SK-N-SH (cell line): ENCODE measurements around the gene SIRT2. TPM values are rescaled to one million over a fixed set of nuclear protein-coding genes. Genes with fewer than 3 reads are reported as not detected.
A peak's percentile ranks its signal among the peaks of the same experiment; 100 is the strongest.

Experiments
- CTCF ChIA-PET: fragments of 300-600, 350-600 bp; formaldehyde crosslinking; extraction: SDS; loops from one replicate; lab custom pipeline; 2021; lab: Yijun Ruan, JAX
- POLR2A ChIA-PET: fragments of 350-600 bp; sonication (Branson Sonifier 250); formaldehyde crosslinking; extraction: SDS; loops from one replicate; lab custom pipeline; 2020; ENCODE audit warnings: antibody characterized with exemption, inconsistent platforms; lab: Yijun Ruan, JAX
- DNase-seq: peaks from one replicate; pipeline ENCODE4 v3.0.0; 2012
- H2AFZ ChIP-seq: fragments of 200-600 bp; sonication (generic); 2 replicates; pipeline ENCODE4 v1.8.1; 2016; ENCODE audit warnings: antibody characterized with exemption, mild to moderate bottlenecking, low read depth
- H3F3A ChIP-seq: fragments of 200-600 bp; sonication (generic); replicated peaks from 2 replicates; pipeline ENCODE3; 2016; ENCODE audit warnings: antibody characterized with exemption, mild to moderate bottlenecking; ENCODE audit not compliant: insufficient read depth
- H3K27ac ChIP-seq, 2 experiments: fragments of 200-500 bp in 1 of 2; fragments of 200-600 bp in 1 of 2; sonication (Bioruptor generic) in 1 of 2; sonication (generic), shearing (Covaris generic) in 1 of 2; 2 replicates each; pipeline versions ENCODE4 v1.5.1 to v1.6.1; 2014 to 2016; ENCODE audit warnings: low read depth in 2 of 2, inconsistent platforms in 1 of 2, low read length in 1 of 2, mild to moderate bottlenecking in 1 of 2, mixed read lengths in 1 of 2
- H3K27me3 ChIP-seq: fragments of 200-600 bp; sonication (generic), shearing (Covaris generic); 2 replicates; pipeline ENCODE4 v1.6.1; 2016; ENCODE audit warnings: mixed run types; ENCODE audit not compliant: insufficient read depth
- H3K36me3 ChIP-seq, 2 experiments: fragments of 200-500 bp in 1 of 2; fragments of 200-600 bp in 1 of 2; sonication (Bioruptor generic) in 1 of 2; sonication (generic) in 1 of 2; replicated peaks in 1 of 2; 2 replicates each; pipeline versions ENCODE3 to v1.5.1; 2014 to 2016; ENCODE audit warnings: low read length in 1 of 2, mild to moderate bottlenecking in 1 of 2; ENCODE audit not compliant: insufficient read depth in 2 of 2, control insufficient read depth in 1 of 2
- H3K4me1 ChIP-seq, 2 experiments: fragments of 200-500 bp in 1 of 2; fragments of 200-600 bp in 1 of 2; sonication (Bioruptor generic) in 1 of 2; sonication (generic), shearing (Covaris generic) in 1 of 2; 2 replicates each; pipeline versions ENCODE4 v1.5.1 to v1.6.1; 2014 to 2016; ENCODE audit warnings: low read depth in 1 of 2, low read length in 1 of 2, mixed run types in 1 of 2; ENCODE audit not compliant: insufficient read depth in 2 of 2, control insufficient read depth in 1 of 2
- H3K4me2 ChIP-seq: fragments of 200-600 bp; sonication (generic), shearing (Covaris generic); 2 replicates; pipeline ENCODE4 v1.6.1; 2017; ENCODE audit warnings: mixed run types
- H3K4me3 ChIP-seq, 2 experiments: fragments of 200-500 bp in 1 of 2; fragments of 200-600 bp in 1 of 2; sonication (Bioruptor generic) in 1 of 2; sonication (generic), shearing (Covaris generic) in 1 of 2; 2 replicates each; pipeline versions ENCODE4 v1.5.1 to v1.8.1; 2014 to 2016; ENCODE audit warnings: low read depth in 2 of 2, inconsistent platforms in 1 of 2, low read length in 1 of 2, mild to moderate bottlenecking in 1 of 2, mixed read lengths in 1 of 2, moderate library complexity in 1 of 2
- H3K79me2 ChIP-seq: fragments of 200-600 bp; sonication (generic); 2 replicates; pipeline ENCODE4 v1.8.1; 2017; ENCODE audit warnings: mild to moderate bottlenecking; ENCODE audit not compliant: insufficient read depth
- H3K9ac ChIP-seq: fragments of 200-600 bp; sonication (generic); 2 replicates; pipeline ENCODE4 v1.6.1; 2017; ENCODE audit warnings: mixed run types
- H3K9me2 ChIP-seq: fragments of 200-600 bp; sonication (generic); 2 replicates; pipeline ENCODE4 v1.6.1; 2017; ENCODE audit warnings: mixed run types
- H3K9me3 ChIP-seq: fragments of 200-600 bp; sonication (generic); 2 replicates; pipeline ENCODE4 v1.6.1; 2017; ENCODE audit warnings: mixed run types, mild to moderate bottlenecking, moderate library complexity
- H4K20me1 ChIP-seq: fragments of 200-600 bp; sonication (generic); 2 replicates; pipeline ENCODE4 v1.6.1; 2017; ENCODE audit warnings: mild to moderate bottlenecking, mixed run types; ENCODE audit not compliant: insufficient read depth
- CHD2 ChIP-seq: fragments of 150-350 bp; IDR thresholded peaks from 2 replicates; pipeline ENCODE4 v1.6.1; 2018; ENCODE audit warnings: low read length; ENCODE audit not compliant: partially characterized antibody
- CTCF ChIP-seq: fragments of 200-600 bp; sonication (generic); IDR thresholded peaks from 2 replicates; pipeline ENCODE4 v1.6.1; 2017; ENCODE audit warnings: antibody characterized with exemption, mild to moderate bottlenecking, moderate library complexity
- ELF1 ChIP-seq: IDR thresholded peaks from 2 replicates; pipeline ENCODE4 v1.4.0; 2012
- FOSL2 ChIP-seq: IDR thresholded peaks from 2 replicates; pipeline ENCODE4 v1.4.0; 2012; ENCODE audit warnings: low read depth, mild to moderate bottlenecking, moderate library complexity, borderline replicate concordance
- FOXM1 ChIP-seq: IDR thresholded peaks from 2 replicates; pipeline ENCODE4 v1.4.0; 2012; ENCODE audit warnings: low read depth, mild to moderate bottlenecking
- GABPA ChIP-seq: IDR thresholded peaks from 2 replicates; pipeline ENCODE4 v1.4.0; 2012; ENCODE audit warnings: low read depth, mild to moderate bottlenecking
- GATA2 ChIP-seq: sonication (generic); formaldehyde crosslinking; IDR thresholded peaks from 2 replicates; pipeline ENCODE4 v1.5.0; 2020; ENCODE audit warnings: mild to moderate bottlenecking, missing genetic modification reagents
- IRF3 ChIP-seq: fragments of 150-350 bp; IDR thresholded peaks from 2 replicates; pipeline ENCODE4 v1.6.1; 2016; ENCODE audit warnings: mild to moderate bottlenecking, low read depth, low read length
- MAX ChIP-seq: IDR thresholded peaks from 2 replicates; pipeline ENCODE4 v1.4.0; 2012; ENCODE audit warnings: low read depth
- MXI1 ChIP-seq: IDR thresholded peaks from 2 replicates; pipeline ENCODE4 v1.6.1; 2012; ENCODE audit warnings: mild to moderate bottlenecking, low read depth, low read length, improper control_type of control experiment
- NFIC ChIP-seq: IDR thresholded peaks from 2 replicates; pipeline ENCODE4 v1.4.0; 2012; ENCODE audit warnings: borderline replicate concordance
- NRF1 ChIP-seq: IDR thresholded peaks from 2 replicates; pipeline ENCODE4 v1.6.1; 2012; ENCODE audit warnings: low read depth, mild to moderate bottlenecking, low read length
- PBX3 ChIP-seq: IDR thresholded peaks from 2 replicates; pipeline ENCODE4; 2012
- POLR2AphosphoS5 ChIP-seq: IDR thresholded peaks from 2 replicates; pipeline ENCODE4 v1.6.1; 2012; ENCODE audit warnings: low read depth, low read length
- RCOR1 ChIP-seq: fragments of 150-350 bp; IDR thresholded peaks from 2 replicates; pipeline ENCODE4 v1.6.1; 2017; ENCODE audit warnings: antibody characterized with exemption, low read length
- RFX5 ChIP-seq: IDR thresholded peaks from 2 replicates; pipeline ENCODE4 v1.6.1; 2012; ENCODE audit warnings: mild to moderate bottlenecking, improper control_type of control experiment, low read length
- RXRA ChIP-seq: IDR thresholded peaks from 2 replicates; pipeline ENCODE4 v1.4.0; 2012; ENCODE audit warnings: low read depth, mild to moderate bottlenecking, borderline replicate concordance
- SIN3A ChIP-seq: IDR thresholded peaks from 2 replicates; pipeline ENCODE4 v1.6.1; 2012; ENCODE audit warnings: low read depth, mild to moderate bottlenecking, low read length, moderate library complexity, borderline replicate concordance
- TAF1 ChIP-seq: IDR thresholded peaks from 2 replicates; pipeline ENCODE4 v1.6.1; 2012; ENCODE audit warnings: low read depth, mild to moderate bottlenecking, low read length, moderate library complexity, borderline replicate concordance
- TCF12 ChIP-seq: IDR thresholded peaks from 2 replicates; pipeline ENCODE4 v1.4.0; 2012
- TEAD4 ChIP-seq: IDR thresholded peaks from 2 replicates; pipeline ENCODE4 v1.4.0; 2012; ENCODE audit warnings: mild to moderate bottlenecking, borderline replicate concordance; ENCODE audit not compliant: insufficient read depth
- USF1 ChIP-seq: IDR thresholded peaks from 2 replicates; pipeline ENCODE4 v1.4.0; 2012; ENCODE audit warnings: low read depth, borderline replicate concordance
- YY1 ChIP-seq: IDR thresholded peaks from 2 replicates; pipeline ENCODE4 v1.4.0; 2012; ENCODE audit warnings: low read depth, mild to moderate bottlenecking
- whole genome bisulfite sequencing: methylation state at CpG from one replicate; pipeline ENCODE4 v1.1.6; 2017; ENCODE audit warnings: low lambda C conversion rate; 5-methylcytosine and 5-hydroxymethylcytosine counted together
- polyA plus RNA-seq, 3 experiments: library from polyadenylated mRNA; depleted of rRNA; stranded (reverse); fragments of >200 nt; gene quantifications; 2 replicates each; pipeline ENCODE4 v1.2.3, GENCODE V29; 2012

Gene SIRT2
- polyA plus RNA-seq, 1 of the 3 experiments (the other 2 are of a cell fraction) = 39.3 TPM

GRCh38 chr19:38850436-38850975 is 48.9 kb downstream of the SIRT2 start:
- H3K9ac ChIP-seq = peak overlapping the region; percentile 69; the same call in 1 of the 2 replicates
- ChIA-PET CTCF (interaction anchor here (1.1 to 3.3 kb wide), 5 partner anchors 13 to 448 kb away, joined by 3 to 15 read pairs (median 5); partner anchors contain the start of gene FAM98C), POLR2A (interaction anchor here (1.1 to 1.9 kb wide), 2 partner anchors 10 to 13 kb away, joined by 3 to 10 read pairs; no protein-coding TSS in a partner anchor)
- peak overlapping the region; percentile 87 to 97 for H3K27ac ChIP-seq
- peaks cover 44% of the 10 kb centered on the region for H3K79me2 ChIP-seq
- peak overlapping the region; percentile 93 for H3K4me2 ChIP-seq
- peaks cover 21 to 29% of the 10 kb centered on the region in 2 experiments for H3K36me3 ChIP-seq
- no peaks in the 10 kb centered on the region for H3K27me3 ChIP-seq
- H3K4me3 ChIP-seq = peak overlapping the region; percentile 64 to 67
- no peaks in the 10 kb centered on the region for H3K9me2 ChIP-seq
- WGBS = 3% methylated on average over 18 of the region's 26 CpGs
- peaks cover 18 to 30% of the 10 kb centered on the region in 2 experiments; a peak in 1 of 4 replicates for H3K4me1 ChIP-seq
- peaks cover 37% of the 10 kb centered on the region for H4K20me1 ChIP-seq
- no peaks in the 10 kb centered on the region for H3K9me3 ChIP-seq
- H2AFZ ChIP-seq = no peak overlapping the region
- TF ChIP-seq RFX5 = peak; percentile 76; the same call in 1 of the 2 replicates
- no peak for TF ChIP-seq RXRA
- peak; percentile 83 for TF ChIP-seq IRF3
- no peak for TF ChIP-seq NFIC
- TF ChIP-seq PBX3 = no peak
- TF ChIP-seq TEAD4 = no peak
- TF ChIP-seq MAX = peak; percentile 41; the same call in 1 of the 2 replicates
- TF ChIP-seq TCF12 = no peak
- TF ChIP-seq CTCF = peak; percentile 29
- peak; percentile 61 for TF ChIP-seq GABPA
- peak; percentile 51; the same call in 1 of the 2 replicates for TF ChIP-seq GATA2 (CRISPR knock-in tag)
- no peak for TF ChIP-seq CHD2
- TF ChIP-seq YY1 = peak; percentile 70; the same call in 1 of the 2 replicates
- no peak for TF ChIP-seq FOSL2
- peak; percentile 72; the same call in 1 of the 2 replicates for TF ChIP-seq POLR2AphosphoS5
- no peak for TF ChIP-seq ELF1
- no peak for TF ChIP-seq FOXM1
- TF ChIP-seq TAF1 = peak; percentile 27; the same call in 1 of the 2 replicates
- TF ChIP-seq RCOR1 = no peak
- TF ChIP-seq SIN3A = no peak
- peak; percentile 68 for TF ChIP-seq NRF1
- no peak for TF ChIP-seq USF1
- TF ChIP-seq MXI1 = peak; percentile 36; the same call in 1 of the 2 replicates
- TF ChIP-seq, all 33 proteins: peak for 11
- H3F3A ChIP-seq = peaks cover 20% of the 10 kb centered on the region
- peak; percentile 86 for DNase-seq
